ENCODE measurements around the gene TMSB10. TPM values are rescaled to one million over a fixed set of nuclear protein-coding genes. Genes with fewer than 3 reads are reported as not detected.

The TMSB10 gene
- total and polyA plus RNA-seq, 2 of the 13 experiments (the other 11 are each of a cell fraction or from before 2014, with no cell fraction given) = 665 to 708 TPM

DNA sequence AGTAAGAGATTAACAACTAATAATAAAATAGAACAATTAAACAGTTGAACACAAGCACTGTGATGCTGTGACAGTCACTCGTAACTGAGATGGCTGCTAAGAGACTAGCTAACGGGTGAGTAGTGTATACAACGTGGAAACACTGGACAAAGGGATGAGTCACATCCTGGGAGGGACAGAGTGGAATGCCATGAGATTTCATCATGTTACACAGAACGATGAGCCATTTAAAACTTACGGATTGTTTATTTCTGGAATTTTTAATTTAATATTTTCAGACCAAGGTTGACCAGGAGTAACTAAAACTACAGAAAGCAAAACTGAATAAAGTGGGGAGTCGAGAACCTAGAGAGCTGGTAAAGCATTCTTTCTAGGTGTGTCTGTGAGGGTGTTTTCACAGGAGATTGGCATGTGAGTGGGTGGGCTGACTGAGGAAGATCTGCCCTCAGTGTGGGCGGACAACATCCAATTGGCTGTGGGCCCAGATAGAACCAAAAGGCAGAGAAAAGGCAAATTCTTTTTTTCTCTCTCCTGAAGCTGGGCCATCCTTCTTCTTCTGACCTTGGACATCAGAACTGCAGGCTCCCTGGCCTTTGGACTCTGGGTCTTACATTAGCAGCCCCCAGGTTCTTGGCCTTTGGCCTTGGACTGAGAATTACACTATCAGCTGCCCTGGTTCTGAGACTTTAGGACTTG lies 14.6 kb downstream of the TMSB10 start (continued):
- TF ChIP-seq SOX13 (IDR thresholded peaks at IDR 0.05) (peak; percentile 86), SOX13 (CRISPR knock-in tag; conservative IDR thresholded peaks at IDR 0.05 in 1 of 2, IDR thresholded peaks at IDR 0.05 in 1 of 2) (peak in 1 of 2 experiments; percentile 97; a peak in 2 of 4 replicates), CEBPZ (IDR thresholded peaks at IDR 0.05; ENCODE audit: low read length) (no peak), ZNF576 (CRISPR knock-in tag; IDR thresholded peaks at IDR 0.05) (no peak), POGZ (CRISPR knock-in tag; IDR thresholded peaks at IDR 0.05) (peak; percentile 57; the same call in 1 of the 2 replicates), CAMTA2 (CRISPR knock-in tag; IDR thresholded peaks at IDR 0.05; ENCODE audit: borderline replicate concordance) (no peak), ZNF607 (CRISPR knock-in tag; IDR thresholded peaks at IDR 0.05; ENCODE audit: borderline replicate concordance) (0 out of 2 replicates have a peak, but pooled peaks have one; percentile 2), EEA1 (CRISPR knock-in tag; IDR thresholded peaks at IDR 0.05; ENCODE audit: borderline replicate concordance) (no peak), HMGXB4 (CRISPR knock-in tag; IDR thresholded peaks at IDR 0.05; ENCODE audit: borderline replicate concordance in 1 of 2, low read depth in 1 of 2) (peak in 1 of 2 experiments; percentile 24; a peak in 1 of 4 replicates), JDP2 (CRISPR knock-in tag; IDR thresholded peaks at IDR 0.05; ENCODE audit: borderline replicate concordance) (no peak), GATAD2A (CRISPR knock-in tag; IDR thresholded peaks at IDR 0.05) (peak; percentile 93), ZBTB38 (CRISPR knock-in tag; IDR thresholded peaks at IDR 0.05) (no peak), ATF4 (CRISPR knock-in tag; IDR thresholded peaks at IDR 0.05) (peak in 1 of 2 experiments; percentile 97; a peak in 2 of 4 replicates)
- TF ChIP-seq, protein P1, sequence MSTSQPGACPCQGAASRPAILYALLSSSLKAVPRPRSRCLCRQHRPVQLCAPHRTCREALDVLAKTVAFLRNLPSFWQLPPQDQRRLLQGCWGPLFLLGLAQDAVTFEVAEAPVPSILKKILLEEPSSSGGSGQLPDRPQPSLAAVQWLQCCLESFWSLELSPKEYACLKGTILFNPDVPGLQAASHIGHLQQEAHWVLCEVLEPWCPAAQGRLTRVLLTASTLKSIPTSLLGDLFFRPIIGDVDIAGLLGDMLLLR (CRISPR knock-in tag; IDR thresholded peaks at IDR 0.05) = no peak
- TF ChIP-seq, protein P2, sequence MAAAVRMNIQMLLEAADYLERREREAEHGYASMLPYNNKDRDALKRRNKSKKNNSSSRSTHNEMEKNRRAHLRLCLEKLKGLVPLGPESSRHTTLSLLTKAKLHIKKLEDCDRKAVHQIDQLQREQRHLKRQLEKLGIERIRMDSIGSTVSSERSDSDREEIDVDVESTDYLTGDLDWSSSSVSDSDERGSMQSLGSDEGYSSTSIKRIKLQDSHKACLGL (CRISPR knock-in tag; IDR thresholded peaks at IDR 0.05) = no peak
- TF ChIP-seq, protein P3, sequence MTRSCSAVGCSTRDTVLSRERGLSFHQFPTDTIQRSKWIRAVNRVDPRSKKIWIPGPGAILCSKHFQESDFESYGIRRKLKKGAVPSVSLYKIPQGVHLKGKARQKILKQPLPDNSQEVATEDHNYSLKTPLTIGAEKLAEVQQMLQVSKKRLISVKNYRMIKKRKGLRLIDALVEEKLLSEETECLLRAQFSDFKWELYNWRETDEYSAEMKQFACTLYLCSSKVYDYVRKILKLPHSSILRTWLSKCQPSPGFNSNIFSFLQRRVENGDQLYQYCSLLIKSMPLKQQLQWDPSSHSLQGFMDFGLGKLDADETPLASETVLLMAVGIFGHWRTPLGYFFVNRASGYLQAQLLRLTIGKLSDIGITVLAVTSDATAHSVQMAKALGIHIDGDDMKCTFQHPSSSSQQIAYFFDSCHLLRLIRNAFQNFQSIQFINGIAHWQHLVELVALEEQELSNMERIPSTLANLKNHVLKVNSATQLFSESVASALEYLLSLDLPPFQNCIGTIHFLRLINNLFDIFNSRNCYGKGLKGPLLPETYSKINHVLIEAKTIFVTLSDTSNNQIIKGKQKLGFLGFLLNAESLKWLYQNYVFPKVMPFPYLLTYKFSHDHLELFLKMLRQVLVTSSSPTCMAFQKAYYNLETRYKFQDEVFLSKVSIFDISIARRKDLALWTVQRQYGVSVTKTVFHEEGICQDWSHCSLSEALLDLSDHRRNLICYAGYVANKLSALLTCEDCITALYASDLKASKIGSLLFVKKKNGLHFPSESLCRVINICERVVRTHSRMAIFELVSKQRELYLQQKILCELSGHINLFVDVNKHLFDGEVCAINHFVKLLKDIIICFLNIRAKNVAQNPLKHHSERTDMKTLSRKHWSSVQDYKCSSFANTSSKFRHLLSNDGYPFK (CRISPR knock-in tag; IDR thresholded peaks at IDR 0.05; ENCODE audit: borderline replicate concordance) = no peak

All from HepG2 (cell line).